Psoas muscle (tissue), 8 donors: ENCODE measurements around the gene ZNF620. TPM values are rescaled to one million over a fixed set of nuclear protein-coding genes. Genes with fewer than 3 reads are reported as not detected.
"Not testable (repeated sequence)": the region's sequence is repeated elsewhere in the genome, so short reads cannot be mapped to it uniquely, and the experiment has no call there.

Experiments used
- ATAC-seq, 4 donors: fragments of 200-7000 bp; cut with Tn5 transposase; one replicate each; pipeline ENCODE4 v1.9.1; 2020; ENCODE audit warnings: moderate library complexity in 3 of 4, mild to moderate bottlenecking in 2 of 4
- DNase-seq, 2 donors: peaks; one replicate each; pipeline ENCODE4 v3.0.0-alpha.2; 2020
- H3K27ac ChIP-seq: fragments of 200-600 bp; one replicate; pipeline ENCODE4 v1.8.0; 2022
- H3K27me3 ChIP-seq, 3 donors: fragments of 200-600 bp in 1 of 3; one replicate each; pipeline versions ENCODE4 v1.6.1 to v1.8.0; 2013 to 2022; ENCODE audit warnings: low read length in 2 of 3, mild to moderate bottlenecking in 2 of 3, moderate library complexity in 1 of 3; ENCODE audit not compliant: insufficient read depth in 3 of 3
- H3K36me3 ChIP-seq, 2 donors: fragments of 200-600 bp in 1 of 2; one replicate each; pipeline versions ENCODE4 v1.6.1 to v1.8.0; 2013 to 2022; ENCODE audit warnings: low read depth in 1 of 2, mild to moderate bottlenecking in 1 of 2, moderate library complexity in 1 of 2; ENCODE audit not compliant: insufficient read depth in 1 of 2
- H3K4me1 ChIP-seq: fragments of 200-600 bp; one replicate; pipeline ENCODE4 v1.8.0; 2022
- H3K4me3 ChIP-seq: fragments of 200-600 bp; one replicate; pipeline ENCODE4 v1.8.0; 2022; ENCODE audit warnings: mild to moderate bottlenecking
- H3K9me3 ChIP-seq: fragments of 200-600 bp; one replicate; pipeline ENCODE4 v1.8.0; 2022
- WGBS, 3 donors: extraction: QIAGEN DNeasy Blood & Tissue Kit; methylation state at CpG; one replicate each; pipeline versions ENCODE4 v1.1.6 to v1.1.7; 2013; 5-methylcytosine and 5-hydroxymethylcytosine counted together
- intact Hi-C, 2 donors: fragments of 100-400 bp; cut with DNase I; formaldehyde crosslinking; loops; one replicate each; pipeline versions ENCODE4 v1.11.0 to v1.14.2; 2022
- polyA plus RNA-seq, 3 donors: library from polyadenylated mRNA; stranded (reverse); fragments of 200-250 nt; gene quantifications; one replicate each; pipeline ENCODE4 v1.2.3, GENCODE V29; 2013
- total RNA-seq, 4 donors: library from RNA; stranded (reverse); fragmentation: NEBNext Ultra II Directional in 2 of 4; extraction: Animal tissue kit (Norgen Biotek cat#: 25700) in 2 of 4; gene quantifications; one replicate each; pipeline versions ENCODE4 v1.2.1 to v1.2.4, GENCODE V29; 2021 to 2023
- TF ChIP-seq, protein P1 (sequence below): fragments of 200-600 bp; IDR thresholded peaks from one replicate; pipeline ENCODE4 v1.8.0; 2022; ENCODE audit warnings: antibody characterized with exemption
- donor health status: healthy with polysubstance abuse.
- donor health status: DM: no; HTN: no; CAD: no; lungs with moderate emphysema.
- donor health status: Bipolar disorder and iron deficiency.
- donor health status: healthy.
- donor health status: DM: yes; HTN: yes; CAD: no.
- donor health status: DM: no; HTN: no; CAD: no.
- donor health status: DM: no; HTN: no; CAD: no.
- donor health status: DM: yes; HTN: yes; CAD: no.

Gene ZNF620
- total and polyA plus RNA-seq, 7 donors = 1.1 to 2.6 (median 2.0) TPM

DNA sequence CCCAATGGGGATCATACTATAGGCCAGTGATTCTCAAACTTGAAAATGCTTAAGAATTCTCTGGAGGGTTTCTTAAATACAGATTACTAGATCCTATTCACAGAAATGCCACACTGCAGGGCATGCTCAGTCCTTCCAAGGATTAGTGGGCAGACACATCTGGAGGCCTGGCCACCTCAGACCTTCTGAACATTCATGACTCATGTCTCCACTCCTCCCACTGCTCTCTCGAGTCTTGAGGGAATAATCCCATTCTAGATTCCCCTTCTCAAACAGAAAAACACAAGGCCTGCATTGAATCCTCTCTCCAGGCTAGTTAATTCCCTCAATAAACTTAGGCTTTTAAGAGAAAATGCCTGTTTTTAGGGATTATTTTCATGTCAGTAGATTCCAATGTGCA, 41.0 kb downstream of the ZNF620 start:
- no peaks in the 10 kb centered on the region for H3K27me3 ChIP-seq
- DNase-seq (no peak), ATAC-seq (no peak)
- H3K36me3 ChIP-seq = peaks cover 0 to under 1% of the 10 kb centered on the region in 2 donors
- TF ChIP-seq, protein P1, sequence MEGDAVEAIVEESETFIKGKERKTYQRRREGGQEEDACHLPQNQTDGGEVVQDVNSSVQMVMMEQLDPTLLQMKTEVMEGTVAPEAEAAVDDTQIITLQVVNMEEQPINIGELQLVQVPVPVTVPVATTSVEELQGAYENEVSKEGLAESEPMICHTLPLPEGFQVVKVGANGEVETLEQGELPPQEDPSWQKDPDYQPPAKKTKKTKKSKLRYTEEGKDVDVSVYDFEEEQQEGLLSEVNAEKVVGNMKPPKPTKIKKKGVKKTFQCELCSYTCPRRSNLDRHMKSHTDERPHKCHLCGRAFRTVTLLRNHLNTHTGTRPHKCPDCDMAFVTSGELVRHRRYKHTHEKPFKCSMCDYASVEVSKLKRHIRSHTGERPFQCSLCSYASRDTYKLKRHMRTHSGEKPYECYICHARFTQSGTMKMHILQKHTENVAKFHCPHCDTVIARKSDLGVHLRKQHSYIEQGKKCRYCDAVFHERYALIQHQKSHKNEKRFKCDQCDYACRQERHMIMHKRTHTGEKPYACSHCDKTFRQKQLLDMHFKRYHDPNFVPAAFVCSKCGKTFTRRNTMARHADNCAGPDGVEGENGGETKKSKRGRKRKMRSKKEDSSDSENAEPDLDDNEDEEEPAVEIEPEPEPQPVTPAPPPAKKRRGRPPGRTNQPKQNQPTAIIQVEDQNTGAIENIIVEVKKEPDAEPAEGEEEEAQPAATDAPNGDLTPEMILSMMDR = no peak
- H3K9me3 ChIP-seq = no peaks in the 10 kb centered on the region
- no peak overlapping the region for H3K4me3 ChIP-seq
- H3K27ac ChIP-seq = no peak overlapping the region
- WGBS, 3 donors = 43 to 48% (median 43%) methylated on average over 1 of the region's 1 CpG
- H3K4me1 ChIP-seq = no peaks in the 10 kb centered on the region
- intact Hi-C loops = no loop called here

DNA sequence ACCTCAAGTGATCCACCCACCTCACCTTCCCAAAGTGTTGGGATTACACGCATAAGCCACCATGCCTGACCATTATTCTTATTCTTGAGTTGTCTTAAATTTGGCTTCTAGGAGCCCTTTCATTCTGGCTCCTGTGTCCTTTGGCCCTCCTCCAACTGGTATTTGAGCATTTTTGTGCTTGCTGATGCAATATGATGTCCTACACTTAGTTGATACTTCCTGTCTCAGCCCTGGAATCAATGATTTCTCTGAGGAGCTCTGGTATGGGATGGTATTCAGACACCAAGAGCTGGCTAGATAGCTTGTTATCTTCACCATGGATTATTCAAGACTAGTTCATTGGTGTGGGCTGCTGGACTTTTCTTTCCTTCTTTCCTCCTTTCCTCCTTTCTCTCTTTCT, 44.3 kb downstream of the ZNF620 start:
- intact Hi-C loops = loop anchor here in 1 of 2 donors (5.0 kb wide), 1 partner anchor 1823 kb away; no protein-coding TSS in a partner anchor
- no peaks in the 10 kb centered on the region for H3K4me1 ChIP-seq
- H3K9me3 ChIP-seq = no peaks in the 10 kb centered on the region
- H3K27ac ChIP-seq = no peak overlapping the region
- 98 to 100% (median 100%) methylated on average over 1 of the region's 1 CpG for WGBS, 3 donors
- no peaks in the 10 kb centered on the region for H3K36me3 ChIP-seq
- TF ChIP-seq, protein P1 = no peak
- ATAC-seq (no peak), DNase-seq (no peak)
- no peak overlapping the region for H3K4me3 ChIP-seq
- H3K27me3 ChIP-seq = no peaks in the 10 kb centered on the region

GRCh38 chr3:40557575-40558161, 51.8 kb downstream of the ZNF620 start:
- no peak overlapping the region for H3K27ac ChIP-seq
- TF ChIP-seq, protein P1 = no peak
- no peaks in the 10 kb centered on the region for H3K27me3 ChIP-seq
- intact Hi-C loops = no loop called here
- peaks cover 0 to 5% of the 10 kb centered on the region in 2 donors for H3K36me3 ChIP-seq
- H3K9me3 ChIP-seq = no peaks in the 10 kb centered on the region
- DNase-seq (no peak), ATAC-seq (no peak)
- H3K4me3 ChIP-seq = no peak overlapping the region
- WGBS, 3 donors = 73 to 84% (median 80%) methylated on average over 7 of the region's 7 CpGs
- H3K4me1 ChIP-seq = no peaks in the 10 kb centered on the region

GRCh38 chr3:40562482-40562881, 56.6 kb downstream of the ZNF620 start:
- intact Hi-C loops, H3K9me3 ChIP-seq, ATAC-seq, H3K36me3 ChIP-seq, H3K27ac ChIP-seq, H3K4me3 ChIP-seq, H3K4me1 ChIP-seq, H3K27me3 ChIP-seq, DNase-seq: not testable (repeated sequence)
- 78 to 83% (median 81%) methylated on average over 9 of the region's 9 CpGs for WGBS, 3 donors

- H3K27me3 ChIP-seq, H3K27ac ChIP-seq, H3K4me1 ChIP-seq, H3K4me3 ChIP-seq, intact Hi-C loops, H3K9me3 ChIP-seq, DNase-seq, H3K36me3 ChIP-seq, ATAC-seq: not testable (repeated sequence)
- 84 to 90% (median 86%) methylated on average over 5 of the region's 5 CpGs for WGBS, 3 donors
Measured at GRCh38 chr3:40565629-40566028, 59.8 kb downstream of the ZNF620 start.

GRCh38 chr3:40566694-40567093, 60.9 kb downstream of the ZNF620 start:
- no peaks in the 10 kb centered on the region for H3K9me3 ChIP-seq
- intact Hi-C loops = no loop called here
- H3K36me3 ChIP-seq = no peaks in the 10 kb centered on the region
- no peak for ATAC-seq
- no peak for DNase-seq
- H3K4me3 ChIP-seq = no peak overlapping the region
- H3K27ac ChIP-seq = no peak overlapping the region
- no peaks in the 10 kb centered on the region for H3K27me3 ChIP-seq
- TF ChIP-seq, protein P1 = no peak
- 53 to 58% (median 56%) methylated on average over 4 of the region's 4 CpGs for WGBS, 3 donors
- H3K4me1 ChIP-seq = no peaks in the 10 kb centered on the region
